Duodenal mucosa (tissue), 2 donors: Measurements from ENCODE around the gene AKAP13.

Source experiments
- H3K27ac ChIP-seq: one replicate; pipeline ENCODE4 v1.7.0; 2013; ENCODE audit warnings: low read depth, low read length
- H3K27me3 ChIP-seq, 2 donors: one replicate each; pipeline ENCODE4 v1.7.0; 2013; ENCODE audit warnings: low read length in 2 of 2, control low read depth in 1 of 2; ENCODE audit not compliant: insufficient read depth in 2 of 2, control insufficient read depth in 1 of 2
- H3K36me3 ChIP-seq, 2 donors: one replicate each; pipeline ENCODE4 v1.7.0; 2013; ENCODE audit warnings: low read length in 2 of 2, control low read depth in 1 of 2; ENCODE audit not compliant: insufficient read depth in 2 of 2, control insufficient read depth in 1 of 2
- H3K4me1 ChIP-seq, 2 donors: one replicate each; pipeline ENCODE4 v1.7.0; 2013; ENCODE audit warnings: low read length in 2 of 2, control low read depth in 1 of 2; ENCODE audit not compliant: insufficient read depth in 2 of 2, control insufficient read depth in 1 of 2
- H3K4me3 ChIP-seq, 2 donors: one replicate each; pipeline ENCODE4 v1.7.0; 2013; ENCODE audit warnings: low read length in 2 of 2, low read depth in 1 of 2
- H3K9ac ChIP-seq, 2 donors: one replicate each; pipeline ENCODE4 v1.7.0; 2013; ENCODE audit warnings: low read length in 2 of 2, low read depth in 1 of 2
- H3K9me3 ChIP-seq, 2 donors: one replicate each; pipeline ENCODE4 v1.7.0; 2013; ENCODE audit warnings: low read length in 2 of 2, control low read depth in 1 of 2; ENCODE audit not compliant: control insufficient read depth in 1 of 2

Gene AKAP13

DNA sequence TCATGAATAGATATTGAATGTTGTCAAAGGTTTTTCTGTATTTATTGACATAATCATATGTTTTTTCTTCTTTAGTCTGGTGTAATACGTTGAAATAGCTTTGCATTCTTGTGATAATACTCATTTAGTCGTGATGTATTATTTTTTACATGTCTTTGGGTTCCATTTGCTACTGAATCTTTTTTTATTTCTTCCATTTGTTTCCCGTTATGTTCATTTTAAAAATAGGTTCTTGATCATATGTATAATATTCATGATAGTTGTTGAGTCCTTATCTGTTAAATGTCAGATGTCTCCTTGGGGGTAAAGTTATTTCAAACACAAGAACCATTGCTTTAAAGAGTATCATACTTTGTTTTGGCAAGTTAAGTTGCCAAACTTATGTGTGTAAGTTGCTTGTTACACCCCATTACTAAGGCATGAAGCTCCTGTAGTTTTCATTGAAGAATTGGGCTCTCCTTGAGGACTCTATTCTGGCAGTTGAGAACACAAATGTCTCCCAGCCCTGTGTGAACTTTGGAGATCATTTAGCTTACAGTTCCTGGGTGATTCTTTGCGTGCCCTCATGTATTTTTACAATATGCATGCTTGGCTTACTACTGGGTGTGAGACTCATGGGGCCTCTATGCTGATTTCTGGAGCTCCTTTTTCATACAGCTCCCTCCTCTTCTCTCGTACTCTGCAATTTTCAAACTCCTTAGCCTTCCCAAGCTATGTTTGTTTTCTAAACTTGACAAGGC, 8.3 kb downstream of the AKAP13 start:
- no peak overlapping the region for H3K27ac ChIP-seq
- no peak overlapping the region for H3K9ac ChIP-seq
- no peak overlapping the region for H3K4me3 ChIP-seq
- H3K36me3 ChIP-seq = no peaks in the 10 kb centered on the region
- no peaks in the 10 kb centered on the region for H3K9me3 ChIP-seq
- H3K4me1 ChIP-seq = peaks cover 0 to 13% of the 10 kb centered on the region in 2 donors
- no peaks in the 10 kb centered on the region for H3K27me3 ChIP-seq

DNA sequence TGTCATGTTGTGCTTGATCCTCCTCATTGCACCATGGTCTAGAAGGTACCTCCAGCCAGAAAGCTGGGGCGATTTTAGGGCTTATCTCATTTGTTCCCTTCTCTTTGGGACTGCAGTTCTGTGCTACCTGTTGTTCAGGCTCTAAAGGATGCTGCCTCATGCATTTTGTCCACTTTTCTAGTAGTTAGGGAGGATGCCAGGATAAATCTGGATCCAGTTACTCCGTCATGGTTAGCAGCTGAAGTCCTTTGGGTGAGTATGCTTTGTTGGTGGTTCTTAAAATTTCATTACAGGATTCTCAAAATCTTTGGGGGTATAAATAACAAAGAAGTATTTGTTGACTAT, 8.9 kb downstream of the AKAP13 start:
- Histone ChIP-seq H3K27ac (no peak overlapping the region), H3K4me1 (peaks cover 0 to 18% of the 10 kb centered on the region in 2 donors)

DNA sequence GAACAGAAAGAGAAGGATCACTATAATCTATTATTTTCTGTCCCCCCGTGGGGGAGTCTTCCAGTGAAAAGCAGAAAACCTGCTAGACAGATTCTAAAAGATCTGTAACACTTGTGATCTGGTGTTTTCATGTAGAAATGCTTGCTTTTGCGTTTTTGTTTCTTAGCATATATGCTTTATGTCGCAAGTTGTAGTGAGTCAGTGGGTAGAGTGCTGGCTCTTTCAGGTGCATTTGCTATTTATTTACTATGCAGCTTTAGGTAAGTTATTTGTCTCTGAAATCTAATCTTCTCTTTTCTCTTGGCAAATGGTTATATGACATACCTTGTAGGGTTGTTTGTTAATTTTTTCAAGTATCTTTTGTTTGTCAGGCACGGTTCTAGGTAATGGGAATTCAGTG, 9.4 kb downstream of the AKAP13 start:
- Histone ChIP-seq H3K4me3 (no peak overlapping the region), H3K36me3 (no peaks in the 10 kb centered on the region), H3K9ac (no peak overlapping the region), H3K9me3 (no peaks in the 10 kb centered on the region), H3K27me3 (no peaks in the 10 kb centered on the region), H3K4me1 (peaks cover 0 to 23% of the 10 kb centered on the region in 2 donors), H3K27ac (no peak overlapping the region)

More for the DNA sequence above, 8.9 kb downstream of the AKAP13 start:
- Histone ChIP-seq H3K9ac (no peak overlapping the region), H3K36me3 (no peaks in the 10 kb centered on the region), H3K9me3 (no peaks in the 10 kb centered on the region), H3K27me3 (no peaks in the 10 kb centered on the region), H3K4me3 (no peak overlapping the region)

GRCh38 chr15:85393210-85393609, 12.8 kb downstream of the AKAP13 start:
- Histone ChIP-seq H3K27ac (no peak overlapping the region), H3K9me3 (no peaks in the 10 kb centered on the region), H3K4me3 (no peak overlapping the region), H3K36me3 (no peaks in the 10 kb centered on the region), H3K9ac (no peak overlapping the region), H3K27me3 (no peaks in the 10 kb centered on the region), H3K4me1 (peaks cover 0 to 29% of the 10 kb centered on the region in 2 donors)

DNA sequence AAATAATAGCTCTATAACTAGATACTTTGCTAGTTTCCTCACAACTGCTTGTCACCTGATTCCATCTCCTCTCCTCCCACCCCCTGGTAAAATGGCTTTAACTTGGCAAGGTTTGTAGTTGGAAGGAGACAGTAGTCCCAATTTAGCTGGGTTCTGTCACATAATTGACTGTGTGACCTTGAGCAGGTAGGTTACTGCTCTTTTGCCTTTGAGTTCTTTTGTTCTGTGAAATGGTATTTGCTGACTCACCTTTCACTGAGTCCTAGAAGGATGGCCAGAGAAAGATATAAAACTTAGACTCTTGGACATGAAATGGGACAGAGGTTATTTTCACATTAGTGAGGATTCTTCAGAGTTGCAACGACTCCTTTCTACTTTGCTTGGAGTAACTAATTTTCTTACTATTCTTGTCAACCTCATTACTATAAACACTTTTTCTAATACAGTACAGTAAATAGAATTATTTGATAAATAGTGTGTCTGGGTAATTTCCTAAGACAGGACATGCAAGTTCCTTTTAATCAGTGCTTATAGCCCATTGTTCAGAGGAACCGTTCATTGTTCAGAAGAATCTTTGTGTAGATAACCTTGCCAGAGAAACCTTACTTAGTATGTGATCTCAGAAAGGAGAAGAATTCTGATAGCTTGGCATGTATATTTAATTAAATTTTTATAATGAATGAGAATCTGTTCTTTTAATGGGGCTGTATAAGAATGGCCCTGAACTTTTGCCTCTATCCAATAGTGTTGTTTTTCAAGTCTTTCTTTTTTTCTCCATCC, 14.3 kb downstream of the AKAP13 start:
- Histone ChIP-seq H3K9ac (no peak overlapping the region), H3K4me3 (no peak overlapping the region), H3K4me1 (peaks cover 0 to 26% of the 10 kb centered on the region in 2 donors), H3K36me3 (no peaks in the 10 kb centered on the region), H3K27ac (no peak overlapping the region), H3K9me3 (no peaks in the 10 kb centered on the region), H3K27me3 (no peaks in the 10 kb centered on the region)

GRCh38 chr15:85396554-85396953, 16.2 kb downstream of the AKAP13 start:
- Histone ChIP-seq H3K36me3 (no peaks in the 10 kb centered on the region), H3K27me3 (no peaks in the 10 kb centered on the region), H3K4me1 (peaks cover 0 to 29% of the 10 kb centered on the region in 2 donors), H3K9me3 (no peaks in the 10 kb centered on the region), H3K4me3 (no peak overlapping the region), H3K27ac (no peak overlapping the region), H3K9ac (no peak overlapping the region)

- Histone ChIP-seq H3K36me3 (no peaks in the 10 kb centered on the region), H3K4me1 (peaks cover 0 to 35% of the 10 kb centered on the region in 2 donors), H3K9me3 (no peaks in the 10 kb centered on the region), H3K4me3 (no peak overlapping the region), H3K9ac (no peak overlapping the region), H3K27ac (no peak overlapping the region), H3K27me3 (no peaks in the 10 kb centered on the region)
Observed at GRCh38 chr15:85397151-85397550, 16.7 kb downstream of the AKAP13 start.

- no peaks in the 10 kb centered on the region for H3K9me3 ChIP-seq
- no peaks in the 10 kb centered on the region for H3K36me3 ChIP-seq
- H3K4me3 ChIP-seq = no peak overlapping the region
- no peaks in the 10 kb centered on the region for H3K27me3 ChIP-seq
- H3K4me1 ChIP-seq = peaks cover 7 to 41% of the 10 kb centered on the region in 2 donors
- no peak overlapping the region for H3K27ac ChIP-seq
- H3K9ac ChIP-seq = no peak overlapping the region
Observed at GRCh38 chr15:85397926-85398325, 17.5 kb downstream of the AKAP13 start.

GRCh38 chr15:85398822-85399221, 18.4 kb downstream of the AKAP13 start:
- Histone ChIP-seq H3K27ac (no peak overlapping the region), H3K36me3 (no peaks in the 10 kb centered on the region), H3K4me3 (no peak overlapping the region), H3K27me3 (no peaks in the 10 kb centered on the region), H3K9me3 (no peaks in the 10 kb centered on the region), H3K9ac (no peak overlapping the region), H3K4me1 (peaks cover 14 to 38% of the 10 kb centered on the region in 2 donors)

DNA sequence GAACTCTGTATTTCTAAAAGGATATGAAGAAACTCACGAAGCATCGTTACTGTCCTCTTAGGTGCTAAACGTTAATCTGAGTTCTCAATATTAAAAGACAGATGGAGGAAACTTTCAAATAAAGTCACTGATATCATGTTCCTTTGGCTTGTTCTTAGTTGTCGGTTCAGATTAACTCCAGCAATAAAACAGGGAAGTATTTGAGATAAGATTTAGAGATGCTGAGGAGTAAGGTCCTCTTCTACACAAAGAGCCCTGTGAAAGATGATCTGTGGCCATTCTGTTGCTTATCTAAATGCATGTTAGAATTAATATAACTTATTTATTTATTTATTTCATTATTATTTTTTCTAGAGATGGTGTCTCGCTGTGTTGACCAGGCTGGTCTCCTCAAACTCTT, 19.2 kb downstream of the AKAP13 start:
- H3K4me1 ChIP-seq = peaks cover 22 to 38% of the 10 kb centered on the region in 2 donors

More for the DNA sequence above, 19.2 kb downstream of the AKAP13 start:
- no peaks in the 10 kb centered on the region for H3K27me3 ChIP-seq
- H3K4me3 ChIP-seq = no peak overlapping the region
- no peaks in the 10 kb centered on the region for H3K9me3 ChIP-seq
- H3K9ac ChIP-seq = no peak overlapping the region
- no peak overlapping the region for H3K27ac ChIP-seq
- no peaks in the 10 kb centered on the region for H3K36me3 ChIP-seq
